GM12864 (cell line): ENCODE measurements around the gene USP32.

ENCODE experiments used
- DNase-seq: peaks from one replicate; pipeline ENCODE4 v3.0.0-alpha.2; 2011; ENCODE audit warnings: low read depth
- H3K4me3 ChIP-seq: 2 replicates; pipeline ENCODE4 v1.5.1; 2011; ENCODE audit warnings: mild to moderate bottlenecking, low read depth, low read length, control low read depth
- CTCF ChIP-seq: IDR thresholded peaks from 2 replicates; pipeline ENCODE4 v1.5.1; 2011; ENCODE audit warnings: low read depth, mild to moderate bottlenecking, moderate library complexity, low read length, control low read depth, inconsistent platforms; ENCODE audit errors: missing control alignments

The USP32 gene

GRCh38 chr17:60155427-60155814 is 236.5 kb downstream of the USP32 start:
- no peak for DNase-seq
- no peak overlapping the region for H3K4me3 ChIP-seq
- TF ChIP-seq CTCF = no peak

GRCh38 chr17:60154616-60155426 is 237.1 kb downstream of the USP32 start:
- DNase-seq = no peak
- no peak overlapping the region for H3K4me3 ChIP-seq
- no peak for TF ChIP-seq CTCF

GRCh38 chr17:60153606-60154390 is 238.1 kb downstream of the USP32 start:
- no peak overlapping the region for H3K4me3 ChIP-seq
- DNase-seq = no peak
- no peak for TF ChIP-seq CTCF

GRCh38 chr17:60151355-60151754 is 240.6 kb downstream of the USP32 start:
- DNase-seq = no peak
- no peak for TF ChIP-seq CTCF
- H3K4me3 ChIP-seq = no peak overlapping the region

- no peak within 1 kb of the TSS for H3K4me3 ChIP-seq
- TF ChIP-seq CTCF = no peak
- no peak for DNase-seq
Measured at GRCh38 chr17:60149691-60150582, 242.0 kb downstream of the USP32 start, which contains the start of gene CA4. TSS of gene CA4 (plus strand) at chr17:60149973. CDS start at chr17:60150035, 62 bp downstream.

- TF ChIP-seq CTCF = no peak
- DNase-seq = no peak
- H3K4me3 ChIP-seq = no peak overlapping the region
Measured at GRCh38 chr17:60148373-60148772, 243.6 kb downstream of the USP32 start.
